Naive thymus-derived CD4-positive, alpha-beta T cell (primary cell): ENCODE data around the gene SKA3. TPM values are rescaled to one million over a fixed set of nuclear protein-coding genes. Genes with fewer than 3 reads are reported as not detected.

Experiments
- ATAC-seq: fragments of 150-1000 bp; cut with Tn5 transposase; 2 replicates; pipeline ENCODE4 v1.10.0; 2021; ENCODE audit warnings: mild to moderate bottlenecking, moderate library complexity
- CTCF ChIA-PET: fragments of 350-600 bp; sonication (Branson Sonifier 250); formaldehyde crosslinking; loops from one replicate; lab custom pipeline; 2021; ENCODE audit warnings: antibody characterized with exemption; lab: Charles Lee
- POLR2A ChIA-PET: fragments of 350-600 bp; sonication (Branson Sonifier 250); formaldehyde crosslinking; loops from one replicate; lab custom pipeline; 2021; ENCODE audit warnings: antibody characterized with exemption, inconsistent platforms; lab: Charles Lee
- DNase-seq, 9 donors: peaks; one replicate each; pipeline versions ENCODE4 v3.0.0 to v3.0.0-alpha.2; 2020 to 2022; ENCODE audit warnings: mixed read lengths in 1 of 9
- H3K27ac ChIP-seq: one replicate; pipeline ENCODE4 v1.7.0; 2013; ENCODE audit warnings: mild to moderate bottlenecking, low read depth, low read length, moderate library complexity
- H3K27me3 ChIP-seq, 2 donors: one replicate each; pipeline ENCODE4 v1.7.0; 2013; ENCODE audit warnings: low read length in 2 of 2, mild to moderate bottlenecking in 2 of 2, moderate library complexity in 2 of 2; ENCODE audit not compliant: control insufficient read depth in 2 of 2, insufficient read depth in 2 of 2
- H3K36me3 ChIP-seq, 3 experiments: 1 replicate in 2 of 3; 2 replicates in 1 of 3; pipeline ENCODE4 v1.7.0; 2013; ENCODE audit warnings: low read length in 3 of 3, mild to moderate bottlenecking in 3 of 3, moderate library complexity in 1 of 3; ENCODE audit not compliant: insufficient read depth in 3 of 3, control insufficient read depth in 2 of 3
- H3K4me1 ChIP-seq, 2 donors: one replicate each; pipeline ENCODE4 v1.7.0; 2013; ENCODE audit warnings: low read length in 2 of 2, mild to moderate bottlenecking in 2 of 2, moderate library complexity in 1 of 2; ENCODE audit not compliant: control insufficient read depth in 2 of 2, insufficient read depth in 2 of 2
- H3K4me3 ChIP-seq: 2 replicates; pipeline ENCODE4 v1.7.0; 2013; ENCODE audit warnings: mild to moderate bottlenecking, low read length
- H3K9me3 ChIP-seq, 3 experiments: 1 replicate in 2 of 3; 2 replicates in 1 of 3; pipeline ENCODE4 v1.7.0; 2013; ENCODE audit warnings: low read length in 3 of 3; ENCODE audit not compliant: control insufficient read depth in 2 of 3
- H3K27ac Mint-ChIP-seq, 9 donors: one replicate each; pipeline ENCODE4 v1.8.0; 2020 to 2022; ENCODE audit warnings: mixed read lengths in 9 of 9, mild to moderate bottlenecking in 8 of 9, moderate library complexity in 5 of 9, inconsistent platforms in 2 of 9
- H3K27me3 Mint-ChIP-seq, 5 donors: one replicate each; pipeline ENCODE4 v1.8.0; 2021 to 2022; ENCODE audit warnings: mixed read lengths in 5 of 5, mild to moderate bottlenecking in 1 of 5
- H3K36me3 Mint-ChIP-seq, 5 donors: one replicate each; pipeline ENCODE4 v1.8.0; 2020 to 2022; ENCODE audit warnings: mixed read lengths in 5 of 5, mild to moderate bottlenecking in 3 of 5, inconsistent platforms in 1 of 5
- H3K4me1 Mint-ChIP-seq, 7 donors: one replicate each; pipeline ENCODE4 v1.8.0; 2020 to 2022; ENCODE audit warnings: mixed read lengths in 7 of 7, mild to moderate bottlenecking in 3 of 7, inconsistent platforms in 1 of 7
- H3K4me3 Mint-ChIP-seq, 10 donors: one replicate each; pipeline ENCODE4 v1.8.0; 2020 to 2022; ENCODE audit warnings: mild to moderate bottlenecking in 10 of 10, mixed read lengths in 10 of 10, moderate library complexity in 6 of 10, inconsistent platforms in 2 of 10
- H3K9me3 Mint-ChIP-seq, 11 donors: one replicate each; pipeline ENCODE4 v1.8.0; 2020 to 2022; ENCODE audit warnings: mixed read lengths in 11 of 11, mild to moderate bottlenecking in 4 of 11, inconsistent platforms in 1 of 11, moderate library complexity in 1 of 11
- intact Hi-C, 2 donors: fragments of 100-400 bp; cut with micrococcal nuclease; formaldehyde crosslinking; loops; one replicate each; pipeline ENCODE4 v1.15.1; 2023
- polyA plus RNA-seq, 2 donors: library from polyadenylated mRNA; unstranded; fragments of 300-500 nt; fragmentation: Illumina TruSeq; gene quantifications; one replicate each; pipeline ENCODE4 v1.2.3, GENCODE V29; 2021
- total RNA-seq, 6 experiments: library from RNA in 5 of 6; stranded (reverse) in 5 of 6; gene quantifications; 1 replicate in 5 of 6; 2 replicates in 1 of 6; pipeline ENCODE4 v1.2.3 and lab custom pipeline; 2021 to 2026

Gene SKA3
- total and polyA plus RNA-seq, 7 experiments from 2014 or later: 0.46 to 35.0 (median 1.6) TPM; not detected in 3

GRCh38 chr13:21124852-21125251 is 51.5 kb downstream of the SKA3 start:
- peak overlapping the region in 1 of 10 donors; percentile 30 for H3K4me3 Mint-ChIP-seq
- Histone ChIP-seq H3K9me3 (no peaks in the 10 kb centered on the region), H3K27me3 (no peaks in the 10 kb centered on the region), H3K36me3 (no peaks in the 10 kb centered on the region), H3K4me3 (no peak overlapping the region), H3K27ac (no peak overlapping the region), H3K4me1 (no peaks in the 10 kb centered on the region)
- ATAC-seq (no peak), DNase-seq (no peak)
- intact Hi-C loops: no loop called here
- peak overlapping the region in 1 of 9 donors; percentile 4 for H3K27ac Mint-ChIP-seq
- POLR2A ChIA-PET: no interaction called here
- H3K36me3 Mint-ChIP-seq: no peaks in the 10 kb centered on the region
- H3K9me3 Mint-ChIP-seq: no peaks in the 10 kb centered on the region
- peaks cover 0 to 13% (median 0%) of the 10 kb centered on the region in 5 donors for H3K27me3 Mint-ChIP-seq
- CTCF ChIA-PET: interaction anchor here (0.6 kb wide), 2 partner anchors 182 to 353 kb away, joined by 3 read pairs; no protein-coding TSS in a partner anchor
- no peaks in the 10 kb centered on the region for H3K4me1 Mint-ChIP-seq

DNA sequence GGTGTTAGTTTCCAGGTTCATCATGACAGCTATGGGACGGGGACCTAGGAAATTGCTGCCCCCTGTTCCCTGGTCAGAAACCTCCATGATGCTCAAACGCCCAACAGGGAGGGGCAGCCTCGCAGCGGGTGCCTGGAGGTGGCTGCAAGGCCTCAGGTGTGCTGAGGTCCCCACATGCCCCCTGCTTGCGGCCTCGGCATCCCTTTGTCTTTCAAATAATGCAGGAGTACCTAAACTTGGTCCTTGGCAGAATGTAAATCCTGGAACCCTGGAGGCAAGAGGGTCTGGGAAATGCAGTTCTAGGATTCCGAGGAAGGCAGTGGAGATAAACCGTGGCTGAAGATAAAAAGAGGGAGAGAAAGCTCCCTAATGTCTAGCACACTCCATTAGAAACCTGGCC is 52.4 kb downstream of the SKA3 start:
- Histone ChIP-seq H3K4me1 (no peaks in the 10 kb centered on the region), H3K36me3 (no peaks in the 10 kb centered on the region), H3K27me3 (no peaks in the 10 kb centered on the region), H3K4me3 (no peak overlapping the region), H3K9me3 (no peaks in the 10 kb centered on the region), H3K27ac (no peak overlapping the region)
- H3K27me3 Mint-ChIP-seq: peaks cover 0 to 10% (median 0%) of the 10 kb centered on the region in 5 donors
- ChIA-PET POLR2A (no interaction called here), CTCF (no interaction called here)
- no peak overlapping the region for H3K27ac Mint-ChIP-seq
- no peak overlapping the region for H3K4me3 Mint-ChIP-seq
- ATAC-seq (no peak), DNase-seq (no peak)
- H3K9me3 Mint-ChIP-seq: no peaks in the 10 kb centered on the region
- H3K4me1 Mint-ChIP-seq: no peaks in the 10 kb centered on the region
- H3K36me3 Mint-ChIP-seq: no peaks in the 10 kb centered on the region
- intact Hi-C loops: no loop called here

GRCh38 chr13:21121616-21122015 is 54.7 kb downstream of the SKA3 start:
- POLR2A ChIA-PET: no interaction called here
- no peaks in the 10 kb centered on the region for H3K36me3 Mint-ChIP-seq
- CTCF ChIA-PET: interaction anchor here (0.6 kb wide), 1 partner anchor 269 kb away, joined by 6 read pairs; no protein-coding TSS in a partner anchor

DNA sequence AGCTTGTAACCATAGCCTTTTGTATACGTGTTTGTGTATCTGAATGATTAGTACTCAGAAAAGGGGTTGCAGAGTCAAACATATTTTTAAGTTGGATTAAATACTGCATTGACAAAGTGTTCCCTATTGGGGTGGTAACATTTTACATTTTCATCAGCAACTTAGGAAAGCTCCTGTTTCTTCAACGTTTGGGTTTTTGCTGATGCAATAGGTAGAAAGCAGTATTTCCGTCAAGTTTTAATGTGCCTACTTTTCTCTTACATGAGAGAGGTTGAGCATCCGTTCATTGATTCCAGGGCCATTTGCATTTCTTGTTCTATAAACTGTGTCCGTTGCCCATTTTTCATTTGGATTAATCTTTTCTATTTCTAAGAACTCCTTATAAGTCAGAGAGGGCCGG is 56.2 kb downstream of the SKA3 start:
- CTCF ChIA-PET: interaction anchor here (0.6 kb wide), 1 partner anchor 25 kb away, joined by 3 read pairs; no protein-coding TSS in a partner anchor
- Mint-ChIP-seq H3K27ac (no peak overlapping the region), H3K27me3 (peaks cover 0 to 2% (median 0%) of the 10 kb centered on the region in 5 donors), H3K36me3 (no peaks in the 10 kb centered on the region), H3K4me1 (no peaks in the 10 kb centered on the region), H3K4me3 (no peak overlapping the region), H3K9me3 (no peaks in the 10 kb centered on the region)
- H3K36me3 ChIP-seq: no peaks in the 10 kb centered on the region
- H3K9me3 ChIP-seq: no peaks in the 10 kb centered on the region
- H3K4me1 ChIP-seq: no peaks in the 10 kb centered on the region
- intact Hi-C loops: no loop called here
- H3K4me3 ChIP-seq: no peak overlapping the region
- H3K27ac ChIP-seq: no peak overlapping the region
- H3K27me3 ChIP-seq: no peaks in the 10 kb centered on the region
- DNase-seq (no peak), ATAC-seq (no peak)
- POLR2A ChIA-PET: no interaction called here

More at GRCh38 chr13:21121616-21122015, 54.7 kb downstream of the SKA3 start:
- Mint-ChIP-seq H3K27me3 (peaks cover 0 to 8% (median 0%) of the 10 kb centered on the region in 5 donors), H3K27ac (no peak overlapping the region), H3K9me3 (no peaks in the 10 kb centered on the region), H3K4me3 (no peak overlapping the region), H3K4me1 (no peaks in the 10 kb centered on the region)
- H3K27ac ChIP-seq: no peak overlapping the region
- no peak for ATAC-seq
- H3K27me3 ChIP-seq: no peaks in the 10 kb centered on the region
- no peaks in the 10 kb centered on the region for H3K9me3 ChIP-seq
- H3K4me3 ChIP-seq: no peak overlapping the region
- intact Hi-C loops: no loop called here
- no peaks in the 10 kb centered on the region for H3K36me3 ChIP-seq
- H3K4me1 ChIP-seq: no peaks in the 10 kb centered on the region
- DNase-seq: no peak

- no peak overlapping the region for H3K27ac Mint-ChIP-seq
- no peak for DNase-seq
- Histone ChIP-seq H3K9me3 (no peaks in the 10 kb centered on the region), H3K36me3 (no peaks in the 10 kb centered on the region), H3K27ac (no peak overlapping the region), H3K4me1 (no peaks in the 10 kb centered on the region), H3K27me3 (no peaks in the 10 kb centered on the region), H3K4me3 (no peak overlapping the region)
- no peaks in the 10 kb centered on the region for H3K4me1 Mint-ChIP-seq
- H3K4me3 Mint-ChIP-seq: no peak overlapping the region
- H3K9me3 Mint-ChIP-seq: no peaks in the 10 kb centered on the region
- no peaks in the 10 kb centered on the region for H3K36me3 Mint-ChIP-seq
- intact Hi-C loops: no loop called here
- ChIA-PET POLR2A (no interaction called here), CTCF (interaction anchor here (0.6 kb wide), 1 partner anchor 1258 kb away, joined by 3 read pairs; no protein-coding TSS in a partner anchor)
- ATAC-seq: no peak
- peaks cover 0 to 2% (median 0%) of the 10 kb centered on the region in 5 donors for H3K27me3 Mint-ChIP-seq
Observed at GRCh38 chr13:21119526-21119925, 56.8 kb downstream of the SKA3 start.

- Histone ChIP-seq H3K9me3 (no peaks in the 10 kb centered on the region), H3K36me3 (no peaks in the 10 kb centered on the region), H3K4me3 (no peak overlapping the region), H3K27me3 (no peaks in the 10 kb centered on the region), H3K27ac (no peak overlapping the region), H3K4me1 (no peaks in the 10 kb centered on the region)
- H3K4me1 Mint-ChIP-seq: no peaks in the 10 kb centered on the region
- POLR2A ChIA-PET: no interaction called here
- intact Hi-C loops: no loop called here
- H3K9me3 Mint-ChIP-seq: no peaks in the 10 kb centered on the region
- DNase-seq: no peak
- H3K27me3 Mint-ChIP-seq: no peaks in the 10 kb centered on the region
- H3K4me3 Mint-ChIP-seq: no peak overlapping the region
- CTCF ChIA-PET: no interaction called here
- no peak for ATAC-seq
- no peak overlapping the region for H3K27ac Mint-ChIP-seq
- no peaks in the 10 kb centered on the region for H3K36me3 Mint-ChIP-seq
Observed at GRCh38 chr13:21118180-21118579, 58.2 kb downstream of the SKA3 start.

DNA sequence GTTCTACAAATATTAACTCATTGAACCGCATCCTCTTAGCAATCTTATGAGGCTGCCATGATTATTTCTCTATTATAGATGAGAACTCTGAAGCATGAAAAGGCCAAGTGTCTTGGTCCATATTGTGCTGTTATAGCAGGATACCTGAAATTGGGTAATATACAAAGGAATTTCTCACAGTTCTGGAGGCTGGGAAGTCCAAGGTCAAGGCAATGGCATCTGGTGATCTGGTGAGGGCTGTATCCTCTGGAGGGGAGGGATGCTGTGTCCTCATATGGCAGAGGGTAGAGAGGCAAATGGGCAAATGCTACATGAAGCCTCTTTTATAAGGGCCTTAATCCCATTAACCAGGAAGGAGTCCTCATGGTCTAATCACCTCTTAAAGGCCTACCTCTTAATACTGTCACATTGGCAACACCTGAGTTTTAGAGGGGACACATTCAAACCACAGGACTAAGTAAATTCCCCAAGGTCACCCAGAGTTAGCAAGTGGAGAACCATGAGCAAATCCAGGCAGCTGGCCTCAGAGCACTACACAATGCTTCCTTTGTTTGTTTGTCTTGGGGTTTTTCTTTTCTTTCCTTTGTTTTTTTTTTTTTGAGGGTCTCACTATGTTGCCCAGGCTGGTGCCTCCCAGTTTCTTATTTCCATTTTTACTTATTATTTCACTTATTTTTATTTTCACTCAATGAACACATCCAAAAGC is 59.1 kb downstream of the SKA3 start:
- intact Hi-C loops: no loop called here
- H3K4me1 Mint-ChIP-seq: no peaks in the 10 kb centered on the region
- H3K4me3 ChIP-seq: no peak overlapping the region
- H3K4me3 Mint-ChIP-seq: no peak overlapping the region
- no peaks in the 10 kb centered on the region for H3K27me3 Mint-ChIP-seq
- H3K27me3 ChIP-seq: no peaks in the 10 kb centered on the region
- H3K4me1 ChIP-seq: no peaks in the 10 kb centered on the region
- H3K27ac Mint-ChIP-seq: no peak overlapping the region
- H3K27ac ChIP-seq: no peak overlapping the region
- H3K9me3 ChIP-seq: no peaks in the 10 kb centered on the region
- CTCF ChIA-PET: interaction anchor here (0.6 kb wide), 1 partner anchor 157 kb away, joined by 7 read pairs; no protein-coding TSS in a partner anchor
- H3K36me3 ChIP-seq: no peaks in the 10 kb centered on the region
- ATAC-seq (no peak), DNase-seq (no peak)
- H3K9me3 Mint-ChIP-seq: no peaks in the 10 kb centered on the region
- no peaks in the 10 kb centered on the region for H3K36me3 Mint-ChIP-seq
- POLR2A ChIA-PET: no interaction called here
